Measurements from ENCODE around the gene PQBP1.

GRCh38 chrX:48904626-48905025 lies 6.9 kb downstream of the PQBP1 start:
- TF ChIP-seq CTCF (CRISPR knock-in tag; IDR thresholded peaks at IDR 0.05) (no peak), TP53 (CRISPR knock-in tag; conservative IDR thresholded peaks at IDR 0.05) (no peak), MTA3 (CRISPR knock-in tag; IDR thresholded peaks at IDR 0.05) (no peak), ZNF740 (CRISPR knock-in tag; IDR thresholded peaks at IDR 0.05) (no peak), THYN1 (CRISPR knock-in tag; IDR thresholded peaks at IDR 0.05; ENCODE audit: borderline replicate concordance, low read depth) (no peak), MAZ (IDR thresholded peaks at IDR 0.05; ENCODE audit: borderline replicate concordance, low read depth, low read length) (no peak), MAZ (CRISPR knock-in tag; IDR thresholded peaks at IDR 0.05; ENCODE audit: low read depth) (no peak), EZH2 (conservative IDR thresholded peaks at IDR 0.05; ENCODE audit: low read depth, low read length) (no peak), HDAC1 (CRISPR knock-in tag; IDR thresholded peaks at IDR 0.05) (no peak), MAFG (CRISPR knock-in tag; IDR thresholded peaks at IDR 0.05) (no peak), MYC (CRISPR knock-in tag; IDR thresholded peaks at IDR 0.05; ENCODE audit: borderline replicate concordance) (no peak), HNRNPH1 (optimal IDR thresholded peaks at IDR 0.05; ENCODE audit: low read depth, low read length) (no peak)
- TF ChIP-seq, protein P1, sequence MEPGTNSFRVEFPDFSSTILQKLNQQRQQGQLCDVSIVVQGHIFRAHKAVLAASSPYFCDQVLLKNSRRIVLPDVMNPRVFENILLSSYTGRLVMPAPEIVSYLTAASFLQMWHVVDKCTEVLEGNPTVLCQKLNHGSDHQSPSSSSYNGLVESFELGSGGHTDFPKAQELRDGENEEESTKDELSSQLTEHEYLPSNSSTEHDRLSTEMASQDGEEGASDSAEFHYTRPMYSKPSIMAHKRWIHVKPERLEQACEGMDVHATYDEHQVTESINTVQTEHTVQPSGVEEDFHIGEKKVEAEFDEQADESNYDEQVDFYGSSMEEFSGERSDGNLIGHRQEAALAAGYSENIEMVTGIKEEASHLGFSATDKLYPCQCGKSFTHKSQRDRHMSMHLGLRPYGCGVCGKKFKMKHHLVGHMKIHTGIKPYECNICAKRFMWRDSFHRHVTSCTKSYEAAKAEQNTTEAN (CRISPR knock-in tag; conservative IDR thresholded peaks at IDR 0.05) = no peak
